HG03135 (cell line): Measurements from ENCODE around the gene NPPB.
"Not testable (repeated sequence)": the region's sequence is repeated elsewhere in the genome, so short reads cannot be mapped to it uniquely, and the experiment has no call there.

Experiments used
- ATAC-seq: cut with Tn5 transposase; IDR thresholded peaks from one replicate; pipeline ENCODE4 v1.9.1; 2021; ENCODE audit warnings: mild to moderate bottlenecking, moderate library complexity; ENCODE audit not compliant: unreplicated experiment

NPPB gene

DNA sequence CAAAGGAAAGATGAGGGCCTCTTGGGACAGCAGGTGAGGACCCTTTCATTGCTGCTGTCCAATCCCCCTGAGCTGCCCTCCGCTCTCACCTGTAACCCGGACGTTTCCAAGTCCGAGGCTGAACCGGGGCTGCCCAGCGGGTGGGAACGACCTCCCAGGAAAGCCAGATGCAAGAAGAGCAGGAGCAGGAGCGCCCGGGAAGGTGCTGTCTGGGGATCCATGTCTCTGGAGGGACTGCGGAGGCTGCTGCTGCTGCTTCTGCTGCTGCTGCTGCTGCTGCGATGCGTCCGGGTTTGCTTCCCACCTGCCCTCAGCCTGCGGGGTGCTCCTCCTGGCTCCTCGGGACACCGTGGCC, at the start of gene NPPB:
NPPB (minus strand) TSS at position 333 of the 355 bp plus-strand sequence; CDS start at position 221, 112 bp downstream.
- no peak for ATAC-seq

DNA sequence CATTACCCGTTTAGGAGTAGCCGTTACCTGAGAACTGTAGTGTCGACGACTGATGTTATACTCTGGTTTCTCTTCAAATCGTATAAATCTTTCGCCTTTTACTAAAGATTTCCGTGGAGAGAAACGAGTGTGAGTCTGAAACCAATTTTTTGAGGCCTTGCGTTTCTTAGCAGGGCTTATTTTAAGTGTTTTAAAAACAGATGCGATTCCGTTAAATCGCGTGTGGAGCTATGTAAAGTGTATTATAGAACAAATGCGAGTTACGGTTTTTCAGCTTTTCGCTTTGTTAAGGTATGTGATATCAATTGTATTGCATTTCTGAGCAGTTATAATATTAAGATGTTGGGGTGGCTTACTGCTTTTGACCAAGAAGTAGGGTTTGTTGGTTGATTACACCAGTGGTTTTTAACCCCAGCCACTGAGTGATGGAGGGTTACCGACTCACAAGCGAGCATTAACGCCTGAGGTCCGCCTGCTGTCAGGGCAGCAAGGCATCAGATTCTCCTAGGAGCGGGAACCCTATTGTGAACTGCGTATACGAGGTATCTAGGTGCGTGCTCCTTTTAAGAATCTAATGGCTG, 49.4 kb upstream of the NPPB start:
- peak; percentile 53 for ATAC-seq

DNA sequence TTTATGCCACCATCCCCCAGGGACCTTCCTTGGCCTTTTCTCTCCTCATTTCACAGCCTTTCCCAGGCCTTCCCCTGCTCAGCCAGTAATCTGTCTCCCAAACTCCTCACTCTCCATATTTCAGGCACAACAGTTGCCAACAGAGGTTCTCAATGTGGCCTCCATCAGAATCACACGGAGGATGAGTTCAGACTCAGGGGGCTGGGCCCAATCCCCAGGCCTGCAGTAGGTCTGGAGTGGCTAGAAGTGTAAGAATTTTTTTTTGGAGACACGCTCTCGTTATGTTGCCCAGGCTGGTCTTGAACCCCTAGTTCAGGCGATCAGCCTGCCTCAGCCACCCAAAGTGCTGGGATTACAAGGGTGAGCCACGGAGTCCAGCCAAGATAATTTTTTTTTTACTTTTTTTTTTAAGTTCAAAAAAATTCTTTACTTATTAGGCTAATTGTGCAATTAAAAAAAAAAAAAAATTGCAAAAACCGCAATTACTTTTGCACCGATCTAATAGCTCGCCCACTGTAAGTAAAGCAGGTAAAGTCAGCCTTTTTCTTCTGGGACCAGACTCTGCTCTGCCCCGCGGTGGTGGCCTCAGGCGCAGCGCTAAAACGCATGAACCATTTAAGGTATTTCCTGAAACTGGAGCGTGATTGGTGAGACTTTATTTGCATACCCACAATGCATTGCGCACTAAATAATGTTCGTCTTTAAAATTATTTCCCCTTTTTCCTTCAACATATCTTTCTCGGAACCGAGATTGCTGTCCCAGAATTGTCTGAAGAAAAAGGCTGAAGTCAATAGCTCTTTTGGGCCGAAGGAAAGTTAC, 48.7 kb upstream of the NPPB start:
- peak; percentile 48 for ATAC-seq

DNA sequence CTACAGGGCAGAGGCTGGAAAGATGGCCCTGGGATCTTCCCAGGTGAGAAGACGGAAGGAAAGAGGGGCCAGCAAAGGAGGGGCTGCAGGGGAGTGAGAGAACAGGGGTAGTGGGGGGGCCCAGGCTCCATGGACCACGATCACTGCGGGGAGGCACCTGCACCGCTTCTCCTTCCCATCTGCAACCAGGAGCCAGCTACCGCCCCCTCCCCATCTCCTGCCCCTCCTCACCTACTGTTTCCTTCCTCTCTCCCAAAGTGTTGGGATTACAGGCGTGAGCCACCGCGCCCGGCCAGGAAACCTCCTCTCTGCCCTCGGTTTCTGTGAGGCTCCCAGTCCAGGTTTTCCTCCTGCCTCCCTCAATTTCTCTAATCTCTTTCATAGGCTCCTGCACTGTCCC, 48.1 kb upstream of the NPPB start:
- ATAC-seq: no peak

DNA sequence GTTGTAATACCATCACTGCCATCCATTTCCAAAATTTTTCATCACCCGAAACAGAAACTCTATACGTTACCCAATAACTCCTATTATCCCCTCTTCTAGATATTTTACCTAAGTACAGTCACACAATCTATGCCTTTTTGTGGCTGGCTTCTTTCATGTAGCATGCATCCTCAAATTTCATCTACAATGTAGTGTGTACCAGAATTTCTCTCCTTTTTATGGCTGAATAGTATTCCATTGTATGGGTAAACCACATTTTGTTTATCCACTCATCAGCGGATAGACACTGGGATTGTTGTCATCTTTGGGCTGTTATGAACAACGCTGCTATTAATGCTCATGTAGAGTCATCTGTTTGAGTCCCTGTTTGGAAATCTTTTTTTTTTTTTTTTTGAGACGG, 46.2 kb upstream of the NPPB start:
- no peak for ATAC-seq

DNA sequence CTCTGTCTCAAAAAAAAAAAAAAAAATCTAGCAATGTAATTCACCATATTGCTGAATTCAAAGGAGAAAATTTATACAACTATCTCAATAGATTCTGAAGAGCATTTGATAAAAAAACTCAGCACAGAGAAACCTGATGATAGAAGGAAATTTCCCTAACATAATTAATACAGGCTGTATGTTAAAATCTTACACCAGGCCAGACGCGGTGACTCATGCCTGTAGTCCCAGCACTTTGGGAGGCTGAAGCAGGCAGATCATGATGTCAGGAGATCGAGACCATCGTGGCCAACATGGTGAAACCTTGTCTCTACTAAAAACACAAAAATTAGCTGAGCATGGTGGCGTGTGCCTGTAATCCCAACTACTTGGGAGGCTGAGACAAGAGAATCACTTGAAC, 45.4 kb upstream of the NPPB start:
- not testable (repeated sequence) for ATAC-seq

DNA sequence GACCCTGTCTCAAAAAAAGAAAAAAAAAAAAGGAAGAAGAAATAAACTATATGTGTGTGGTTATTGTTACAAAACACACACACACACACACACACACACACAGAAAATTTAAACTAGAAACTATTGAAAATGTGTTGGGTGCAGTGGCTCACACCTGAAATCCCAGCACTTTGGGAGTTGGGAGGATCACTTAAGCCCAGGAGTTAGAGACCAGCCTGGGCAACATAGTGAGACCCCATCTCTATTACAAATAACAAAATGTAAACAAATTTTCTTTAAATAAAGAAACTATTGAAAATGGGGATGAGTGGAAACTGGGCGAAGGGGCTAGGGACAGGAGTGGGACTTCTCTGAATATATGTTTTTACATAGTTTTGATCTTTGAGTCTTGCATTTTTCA, 44.5 kb upstream of the NPPB start:
- no peak for ATAC-seq

DNA sequence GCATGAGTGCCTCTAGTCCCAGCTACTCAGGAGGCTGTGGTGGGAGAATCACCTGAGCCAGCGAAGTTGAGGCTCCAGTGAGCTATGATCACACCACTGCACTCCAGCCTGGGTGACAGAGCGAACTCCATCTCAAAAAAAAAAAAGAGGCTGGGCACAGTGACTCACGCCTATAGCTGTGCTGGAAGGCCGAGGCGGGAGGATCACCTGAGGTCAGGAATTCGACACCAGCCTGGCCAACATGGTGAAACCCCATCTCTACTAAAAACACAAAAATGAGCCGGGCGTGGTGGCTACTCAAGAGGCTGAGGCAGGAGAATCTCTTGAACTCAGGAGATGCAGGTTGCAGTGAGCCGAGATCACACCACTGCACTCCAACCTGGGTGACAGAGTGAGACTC, 42.7 kb upstream of the NPPB start:
- ATAC-seq: not testable (repeated sequence)

DNA sequence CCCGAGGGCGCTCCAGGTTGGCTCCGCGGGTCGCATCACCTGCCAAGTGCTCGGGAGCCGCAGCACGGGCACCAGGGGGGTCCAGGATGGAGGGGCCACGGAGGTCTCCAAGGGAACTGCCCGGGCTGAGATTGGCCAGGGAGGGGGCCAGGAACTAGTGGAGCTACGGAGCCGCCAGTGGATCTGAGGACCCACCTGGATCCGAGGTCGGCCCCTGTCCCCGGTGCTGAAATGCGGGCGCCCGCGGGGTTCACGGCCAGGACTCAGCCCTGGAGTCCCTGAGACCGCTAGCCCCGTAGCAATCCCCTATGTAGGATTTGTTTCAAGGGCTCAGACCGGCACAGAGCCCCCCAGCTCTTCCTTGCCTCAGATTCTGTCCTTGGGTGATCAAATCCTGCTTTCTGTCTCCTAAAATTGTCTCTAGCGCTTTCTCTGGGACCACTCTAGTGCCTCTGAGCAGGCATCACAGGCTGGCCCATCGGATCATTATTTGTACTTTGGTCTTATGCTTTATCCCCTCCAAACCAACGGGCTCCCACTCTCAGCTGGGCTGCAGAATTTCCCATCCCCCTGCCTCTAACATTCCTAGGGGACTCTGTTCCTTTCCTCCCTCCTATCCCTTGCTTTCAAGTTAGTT, 40.2 kb upstream of the NPPB start:
- no peak for ATAC-seq

DNA sequence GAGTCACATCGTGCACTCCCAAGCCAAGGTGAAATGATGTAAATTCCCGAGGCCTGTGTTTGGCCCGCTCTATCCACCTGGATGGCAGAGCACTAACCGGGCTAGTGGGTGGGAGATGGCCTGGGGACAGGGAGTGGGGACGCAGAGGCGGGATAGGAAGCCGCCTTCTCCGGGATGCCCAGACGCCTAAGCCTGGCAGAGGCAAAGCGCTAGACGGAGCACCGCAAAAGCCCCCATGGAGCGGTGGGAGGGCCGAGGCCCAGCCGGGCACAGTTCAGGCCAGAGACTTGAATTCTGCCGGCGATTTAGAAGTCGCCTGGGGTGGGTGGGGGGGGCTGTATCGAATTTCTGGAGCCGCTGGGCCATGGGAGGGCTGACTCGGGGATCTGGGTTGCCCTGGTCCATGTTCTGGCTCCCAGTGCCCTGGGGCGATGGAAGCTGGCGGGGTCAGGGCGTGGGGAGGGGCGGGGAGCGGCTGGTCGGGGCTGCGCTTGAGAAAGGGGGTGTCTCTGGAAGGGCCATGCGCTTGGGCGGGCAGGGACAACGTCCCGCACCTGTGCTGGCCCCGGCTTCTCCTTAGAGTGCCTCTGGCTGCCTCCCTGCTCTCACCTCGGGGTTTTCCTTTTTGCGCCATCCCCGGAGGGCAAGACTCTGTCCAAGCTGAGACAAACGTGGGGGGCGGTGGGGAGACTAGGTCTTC, 39.5 kb upstream of the NPPB start:
- no peak for ATAC-seq

DNA sequence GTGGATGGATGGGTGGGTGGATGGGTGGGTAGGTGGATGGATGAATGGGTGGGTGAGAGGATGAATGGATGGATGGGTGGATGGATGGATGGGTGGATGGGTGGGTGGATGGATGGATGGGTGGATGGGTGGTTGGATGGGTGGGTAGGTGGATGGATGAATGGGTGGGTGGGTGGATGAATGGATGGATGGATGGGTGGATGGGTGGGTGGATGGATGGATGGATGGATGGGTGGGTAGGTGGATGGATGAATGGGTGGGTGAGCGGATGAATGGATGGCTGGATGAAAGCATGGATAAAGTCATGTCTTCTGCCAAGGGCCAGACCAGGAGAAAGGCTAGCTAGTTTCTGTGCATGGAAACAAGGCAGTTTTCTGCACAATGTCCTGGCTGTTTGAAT, 35.8 kb upstream of the NPPB start:
- ATAC-seq: not testable (repeated sequence)

DNA sequence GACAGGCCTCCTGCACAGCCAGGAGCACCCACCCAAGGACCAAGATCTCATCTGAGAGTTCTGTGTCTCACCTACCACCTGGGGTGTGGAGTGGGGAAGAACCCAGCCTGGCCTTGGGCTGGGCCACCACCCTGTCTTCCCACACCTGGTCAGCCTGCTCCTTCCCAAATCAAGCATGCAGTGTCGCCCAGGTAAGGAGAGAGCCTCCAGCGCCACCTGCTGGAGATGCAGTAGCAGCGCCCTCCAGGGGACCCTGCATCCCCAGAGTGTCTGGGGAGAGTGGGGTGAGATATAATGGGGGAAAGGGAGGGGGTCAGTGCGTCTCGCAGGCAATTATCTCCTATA, 35.1 kb upstream of the NPPB start:
- no peak for ATAC-seq

DNA sequence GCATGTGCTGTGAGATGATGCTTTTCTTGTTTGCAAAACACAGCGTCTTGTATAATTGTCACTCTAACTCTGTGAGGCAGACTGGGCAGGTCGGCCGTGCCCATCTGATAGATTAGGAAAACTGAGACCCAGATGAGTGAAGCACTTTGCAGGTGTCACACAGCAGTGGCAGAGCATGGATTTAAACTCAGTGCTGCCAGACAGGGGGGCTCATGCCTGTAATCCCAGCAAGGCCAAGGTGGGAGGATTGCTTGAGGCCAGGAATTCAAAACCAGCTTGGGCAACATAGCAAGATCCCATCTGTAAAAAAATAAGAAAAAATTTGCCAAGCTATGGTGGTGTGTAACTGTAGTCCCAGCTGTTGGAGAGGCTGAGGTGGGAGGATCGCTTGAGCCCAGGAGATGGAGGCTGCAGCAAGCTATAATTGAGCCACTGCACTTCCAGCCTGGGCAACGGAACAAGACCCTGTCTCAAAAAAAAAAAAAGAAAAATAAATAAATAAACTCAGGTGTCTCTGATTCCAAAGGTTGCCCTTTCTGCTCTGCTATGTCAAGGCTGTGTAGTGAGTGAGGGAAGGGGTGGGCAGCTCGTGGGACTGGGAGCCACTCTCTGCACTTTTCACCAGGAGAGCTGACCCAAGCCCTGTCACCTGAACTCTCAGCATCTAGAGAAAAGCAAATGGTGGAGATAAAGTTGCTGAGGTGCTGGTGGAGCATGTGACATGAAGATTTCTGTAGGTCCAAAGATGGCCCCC, 32.9 kb upstream of the NPPB start:
- ATAC-seq: no peak

DNA sequence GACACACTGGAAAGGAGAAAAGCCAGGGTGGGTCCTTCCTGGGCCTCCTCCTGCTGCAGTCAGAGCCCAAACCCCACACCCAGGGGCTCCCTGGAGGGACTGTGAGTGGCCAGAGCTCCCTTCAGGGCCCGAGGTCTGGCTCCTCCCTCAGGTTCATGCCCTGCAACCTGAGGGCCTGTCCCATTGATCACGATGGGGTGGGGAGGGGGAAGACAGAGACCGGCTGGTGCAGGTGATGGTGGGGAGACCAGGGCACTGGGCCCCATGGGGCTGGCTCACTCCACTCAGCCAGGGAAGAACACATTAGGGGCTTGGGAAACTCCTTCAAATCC, 30.1 kb upstream of the NPPB start:
- ATAC-seq: no peak

DNA sequence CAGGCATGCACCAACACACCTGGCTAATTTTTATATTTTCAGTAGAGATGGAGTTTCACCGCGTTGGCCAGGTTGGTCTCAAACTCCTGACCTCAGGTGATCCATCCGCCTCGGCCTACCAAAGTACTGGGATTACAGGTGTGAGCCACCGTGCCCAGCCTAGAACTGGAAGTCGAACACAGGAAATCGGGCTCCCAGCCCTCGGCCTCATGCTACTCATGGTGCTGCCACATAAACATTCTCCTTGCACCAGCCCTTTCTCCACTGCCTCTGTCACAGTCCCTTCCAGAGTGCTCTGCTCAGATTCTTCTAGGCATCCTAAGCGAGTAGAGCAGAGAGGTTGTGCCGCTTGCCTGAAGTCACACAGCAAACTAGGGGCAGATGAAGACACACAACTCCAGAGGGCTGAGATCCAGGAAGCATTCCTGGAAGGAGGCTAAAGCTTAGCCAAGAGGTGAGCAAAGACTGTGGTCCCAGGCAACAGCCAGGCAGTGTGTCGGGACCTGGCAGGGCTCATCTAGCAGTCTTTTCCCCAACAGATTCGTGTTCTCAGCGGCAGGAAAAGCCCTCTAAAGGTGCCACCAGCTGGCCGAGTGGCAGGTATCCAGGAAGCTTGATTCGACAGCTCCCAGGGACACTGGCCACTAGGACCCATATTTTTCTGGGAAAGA, 29.6 kb upstream of the NPPB start:
- no peak for ATAC-seq

DNA sequence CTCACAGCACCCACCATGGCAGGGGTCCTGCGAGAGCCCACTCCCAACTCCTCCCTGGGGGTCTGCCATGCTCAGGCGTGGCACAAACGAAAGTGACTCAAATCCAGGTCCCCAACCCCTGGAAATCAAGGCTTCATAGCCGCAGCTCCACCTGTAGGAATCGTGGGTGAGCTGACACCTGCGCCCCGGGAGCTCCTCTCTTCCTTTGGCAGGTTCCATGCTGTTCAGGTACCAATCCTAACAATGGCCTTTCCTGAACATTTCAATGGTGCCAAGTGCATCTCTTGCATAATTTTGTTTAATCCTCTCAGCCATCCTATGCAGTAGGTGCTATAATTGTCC, 28.9 kb upstream of the NPPB start:
- no peak for ATAC-seq

DNA sequence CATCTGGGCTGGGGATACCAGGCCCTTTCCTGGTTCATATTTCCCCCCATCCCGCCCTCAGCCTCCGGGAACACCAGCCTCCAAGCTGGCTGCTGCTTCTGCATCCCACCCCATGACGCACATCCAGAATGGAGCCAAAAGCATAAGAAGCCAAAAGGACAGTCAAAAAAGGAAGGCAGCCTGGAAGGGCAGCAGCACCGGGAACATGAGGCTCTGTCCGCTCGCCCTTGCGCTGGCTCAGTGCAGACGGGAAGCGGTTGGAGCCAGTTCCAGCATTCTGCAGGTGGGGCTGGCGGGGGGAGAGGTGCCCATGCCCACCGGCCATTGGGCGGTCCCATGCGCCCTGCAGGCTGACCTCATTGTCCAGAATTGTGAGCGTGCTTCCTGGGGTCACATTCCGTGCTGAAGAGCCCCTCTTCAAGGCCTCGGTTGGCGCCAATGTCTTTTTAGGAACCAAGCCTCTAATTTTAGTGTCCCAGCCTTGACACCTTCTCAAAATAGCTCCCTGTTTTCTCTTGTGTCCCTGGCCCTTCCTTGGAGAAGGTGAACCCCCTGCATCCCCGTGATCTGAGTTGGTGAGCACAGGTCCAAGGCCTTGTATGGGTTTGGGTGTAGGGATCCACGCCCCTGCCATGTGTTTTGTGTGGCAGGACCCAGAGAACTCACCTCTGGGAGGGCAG, 28.4 kb upstream of the NPPB start:
- no peak for ATAC-seq

DNA sequence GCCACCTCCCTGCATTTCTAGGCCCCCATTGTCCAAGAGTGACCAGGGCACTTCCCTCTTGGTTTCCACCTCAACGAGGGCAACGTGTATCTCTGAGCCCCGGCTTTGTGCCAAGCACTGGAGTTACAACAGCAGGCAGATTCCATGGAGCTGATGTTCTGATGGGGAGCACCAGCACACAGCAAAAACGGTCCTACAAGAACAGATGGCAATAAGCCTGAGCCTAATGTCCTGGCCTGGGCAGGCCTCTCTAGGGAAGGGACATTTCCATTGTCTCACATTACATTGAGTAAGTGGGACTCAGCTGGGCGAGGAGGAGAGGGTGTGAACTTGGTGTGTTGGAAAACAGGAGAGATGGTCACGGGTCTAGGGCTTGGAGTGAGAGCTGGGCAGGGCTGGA, 27.2 kb upstream of the NPPB start:
- no peak for ATAC-seq

DNA sequence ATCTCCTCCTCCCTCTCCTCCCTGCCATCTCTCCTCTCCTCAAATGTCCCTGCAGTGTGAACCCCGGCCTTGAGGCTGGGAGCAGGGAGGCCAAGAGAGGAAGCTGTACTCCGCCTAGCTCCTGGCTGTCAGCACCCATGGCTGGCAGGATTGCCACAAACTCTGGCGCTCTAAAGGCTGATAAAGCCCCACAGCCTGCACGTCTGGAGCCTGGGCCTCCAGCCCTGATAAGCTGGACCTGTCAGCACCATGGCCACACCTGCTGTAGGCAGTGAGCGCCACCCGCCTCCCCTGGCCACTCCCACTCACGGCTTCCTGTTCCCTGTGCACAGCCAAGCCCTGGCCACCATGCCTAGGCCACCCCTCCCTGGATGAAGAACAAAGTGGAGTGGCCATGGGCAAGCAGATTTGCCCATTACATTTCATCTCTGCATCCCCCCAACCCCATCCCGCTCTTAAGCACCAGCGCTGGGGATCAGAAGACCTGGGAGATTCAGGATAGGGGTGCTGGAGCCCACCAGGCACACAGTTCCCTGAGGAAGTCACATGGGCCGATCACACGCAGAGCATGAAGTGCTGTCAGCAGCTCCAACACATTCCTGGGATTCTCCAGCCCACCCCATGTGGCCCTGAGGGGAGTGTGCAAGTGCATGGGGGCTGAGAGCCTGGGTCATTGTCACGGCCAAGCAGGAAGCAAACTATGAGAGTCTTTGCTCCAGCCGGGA, 24.2 kb upstream of the NPPB start:
- ATAC-seq: no peak
